ENCODE measurements around the gene UBA5.
A peak's percentile ranks its signal among the peaks of the same experiment; 100 is the strongest.
"Not testable (repeated sequence)": the region's sequence is repeated elsewhere in the genome, so short reads cannot be mapped to it uniquely, and the experiment has no call there.

UBA5 gene

DNA sequence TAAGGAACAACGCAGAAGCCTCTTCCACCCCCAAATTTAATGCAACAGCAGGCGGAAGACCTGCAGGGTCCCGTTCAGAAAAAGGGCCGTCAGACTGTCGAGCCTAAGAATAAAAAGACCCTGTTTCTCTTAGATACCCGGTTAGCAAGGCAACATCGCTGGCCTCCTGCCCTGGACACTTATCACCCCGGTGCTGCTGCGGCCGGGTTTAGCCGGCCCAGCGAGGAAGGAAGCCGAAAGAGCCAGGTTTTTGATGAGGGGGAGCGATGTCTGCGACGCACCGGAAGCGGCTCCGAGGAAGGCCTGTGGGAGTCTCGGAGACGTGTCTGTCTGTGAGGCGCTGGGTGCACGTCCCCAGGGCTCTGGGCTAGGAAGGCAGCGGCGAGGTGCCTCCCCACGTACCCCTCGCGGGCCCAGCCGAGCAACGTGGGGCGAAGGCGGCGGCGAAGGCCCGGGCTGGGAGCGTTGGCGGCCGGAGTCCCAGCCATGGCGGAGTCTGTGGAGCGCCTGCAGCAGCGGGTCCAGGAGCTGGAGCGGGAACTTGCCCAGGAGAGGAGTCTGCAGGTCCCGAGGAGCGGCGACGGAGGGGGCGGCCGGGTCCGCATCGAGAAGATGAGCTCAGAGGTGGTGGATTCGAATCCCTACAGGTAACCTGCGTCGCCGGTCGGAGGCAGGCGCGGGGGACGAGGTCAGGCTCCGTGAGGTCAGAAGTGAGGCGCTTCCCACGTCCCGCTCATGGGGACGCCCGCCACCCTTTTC, at the start of gene UBA5:
Gene UBA5 (plus strand): TSS at position 278 of the 759 bp plus-strand sequence. CDS start 209 bp downstream, at position 487.
- peak; percentile 63 for DNase-seq
- ATAC-seq (replicated peaks), result peak; percentile 88 to 90
- Mint-ChIP-seq H3K36me3 (peaks cover 7 to 25% of the 10 kb centered on the region in 2 donors), H3K9me3 (no peaks in the 10 kb centered on the region), H3K4me1 (peaks cover 20 to 50% of the 10 kb centered on the region in 2 donors), H3K27ac (peak within 1 kb of the TSS; percentile 99), H3K27me3 (no peaks in the 10 kb centered on the region), H3K4me3 (peak within 1 kb of the TSS; percentile 90 to 99)

- H3K27ac Mint-ChIP-seq; DNase-seq; H3K9me3 Mint-ChIP-seq; H3K4me1 Mint-ChIP-seq; ATAC-seq (replicated peaks); H3K4me3 Mint-ChIP-seq; H3K27me3 Mint-ChIP-seq: not testable (repeated sequence)
- peaks cover 38 to 45% of the 10 kb centered on the region in 2 donors for H3K36me3 Mint-ChIP-seq
Measured at GRCh38 chr3:132615301-132615700, 44.8 kb upstream of the UBA5 start.

DNA sequence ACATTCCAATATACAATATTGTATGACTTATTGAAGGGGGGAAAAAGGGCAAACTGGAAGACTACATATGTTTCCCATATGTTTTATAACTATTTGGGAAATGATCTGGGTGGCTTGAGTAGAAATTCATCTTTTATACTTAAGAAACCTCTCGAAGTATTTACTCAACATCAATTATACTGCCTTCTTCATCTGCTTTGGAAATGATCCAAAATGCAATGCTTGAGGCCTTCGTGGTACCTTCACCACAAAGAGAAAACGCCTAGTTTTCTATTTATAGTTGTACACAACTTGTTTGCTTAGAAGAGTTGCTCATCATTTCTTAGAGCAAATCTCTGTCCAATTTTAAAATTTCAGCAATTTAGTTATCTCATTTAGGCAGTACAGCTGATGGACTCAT, 44.2 kb upstream of the UBA5 start:
- peaks cover 41 to 48% of the 10 kb centered on the region in 2 donors for H3K36me3 Mint-ChIP-seq
- peaks cover 0 to 7% of the 10 kb centered on the region in 2 donors for H3K9me3 Mint-ChIP-seq
- H3K27ac Mint-ChIP-seq, result no peak overlapping the region
- no peak for DNase-seq
- H3K4me1 Mint-ChIP-seq, result peaks cover 4 to 7% of the 10 kb centered on the region in 2 donors
- H3K27me3 Mint-ChIP-seq, result no peaks in the 10 kb centered on the region
- no peak overlapping the region for H3K4me3 Mint-ChIP-seq
- no peak for ATAC-seq (replicated peaks)

DNA sequence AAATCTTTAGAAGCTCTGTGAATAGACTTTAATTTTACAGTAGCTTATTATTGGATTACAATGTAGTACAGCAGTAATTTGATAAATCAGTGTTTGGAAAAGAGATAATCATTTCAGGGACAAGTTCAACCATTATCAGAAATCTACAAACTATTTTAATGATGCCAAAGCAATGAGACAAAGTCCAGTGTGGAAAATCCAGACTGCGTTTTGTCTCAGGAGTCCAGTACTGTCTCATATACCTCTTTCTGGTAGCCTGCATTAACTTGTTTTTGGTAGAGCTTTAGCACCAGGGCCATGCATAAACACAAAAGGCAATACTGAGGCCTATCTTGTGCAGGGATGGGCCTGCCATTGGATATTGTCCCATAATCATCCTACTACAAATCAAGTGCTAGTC, 43.3 kb upstream of the UBA5 start:
- H3K4me1 Mint-ChIP-seq, result no peaks in the 10 kb centered on the region
- DNase-seq (no peak), ATAC-seq (replicated peaks) (no peak)
- no peak overlapping the region for H3K27ac Mint-ChIP-seq
- H3K9me3 Mint-ChIP-seq, result peaks cover 0 to 6% of the 10 kb centered on the region in 2 donors
- no peaks in the 10 kb centered on the region for H3K27me3 Mint-ChIP-seq
- H3K36me3 Mint-ChIP-seq, result peaks cover 39 to 48% of the 10 kb centered on the region in 2 donors
- H3K4me3 Mint-ChIP-seq, result no peak overlapping the region

GRCh38 chr3:132622148-132622547, 38.0 kb upstream of the UBA5 start:
- DNase-seq (no peak), ATAC-seq (replicated peaks) (no peak)
- Mint-ChIP-seq H3K4me3 (no peak overlapping the region), H3K36me3 (peaks cover 24 to 41% of the 10 kb centered on the region in 2 donors), H3K4me1 (peaks cover 5 to 11% of the 10 kb centered on the region in 2 donors), H3K27me3 (no peaks in the 10 kb centered on the region), H3K27ac (no peak overlapping the region), H3K9me3 (peaks cover 0 to 2% of the 10 kb centered on the region in 2 donors)

- Mint-ChIP-seq H3K27me3 (no peaks in the 10 kb centered on the region), H3K27ac (no peak overlapping the region), H3K9me3 (peaks cover 0 to 2% of the 10 kb centered on the region in 2 donors), H3K4me1 (peaks cover 5 to 11% of the 10 kb centered on the region in 2 donors), H3K36me3 (peaks cover 21 to 41% of the 10 kb centered on the region in 2 donors), H3K4me3 (no peak overlapping the region)
- DNase-seq, result no peak
- ATAC-seq (replicated peaks), result peak in 1 of 2 donors; percentile 37
Measured at GRCh38 chr3:132622761-132623160, 37.4 kb upstream of the UBA5 start.

DNA sequence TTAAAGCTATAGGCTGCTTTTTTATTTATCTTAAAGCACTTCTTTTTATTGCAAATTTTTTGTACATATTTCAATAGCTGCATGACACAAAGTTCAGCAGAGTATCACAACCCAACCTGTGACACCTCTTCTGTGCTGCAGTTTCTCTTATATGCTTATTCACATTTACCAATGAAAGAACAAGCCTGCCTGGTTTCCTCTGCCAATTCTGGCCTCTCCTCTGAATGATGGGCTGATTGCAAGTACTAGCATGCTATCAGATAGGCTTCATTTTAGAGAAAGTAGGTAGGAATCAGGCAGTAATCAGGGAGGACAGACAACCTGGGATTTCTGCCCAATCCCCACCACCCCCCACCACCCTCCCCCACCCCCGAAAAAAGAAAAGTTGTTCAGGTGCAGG, 36.5 kb upstream of the UBA5 start:
- H3K4me3 Mint-ChIP-seq, result no peak overlapping the region
- no peaks in the 10 kb centered on the region for H3K27me3 Mint-ChIP-seq
- ATAC-seq (replicated peaks) (no peak), DNase-seq (no peak)
- peaks cover 0 to 2% of the 10 kb centered on the region in 2 donors for H3K9me3 Mint-ChIP-seq
- peaks cover 5 to 11% of the 10 kb centered on the region in 2 donors for H3K4me1 Mint-ChIP-seq
- peaks cover 21 to 37% of the 10 kb centered on the region in 2 donors for H3K36me3 Mint-ChIP-seq
- H3K27ac Mint-ChIP-seq, result no peak overlapping the region

DNA sequence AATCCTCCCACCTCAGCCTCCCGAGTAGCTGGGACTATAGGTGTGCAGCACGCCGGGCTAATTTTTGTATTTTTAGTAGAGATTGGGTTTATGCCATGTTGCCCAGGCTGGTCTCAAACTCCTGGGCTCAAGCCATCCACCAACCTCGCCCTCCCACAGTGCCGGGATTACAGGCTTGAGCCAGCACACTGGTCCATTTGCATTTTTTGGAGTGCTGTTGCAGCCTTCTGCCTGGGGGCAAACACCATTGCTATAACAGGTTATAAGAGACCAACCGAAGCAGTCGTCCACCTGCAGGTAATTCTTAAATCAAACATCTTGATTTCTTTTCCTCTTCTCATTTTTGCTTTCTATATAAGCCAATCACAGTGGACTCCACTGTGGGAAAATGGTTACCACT, 35.3 kb upstream of the UBA5 start:
- H3K36me3 Mint-ChIP-seq, result peaks cover 23 to 40% of the 10 kb centered on the region in 2 donors
- peaks cover 0 to 2% of the 10 kb centered on the region in 2 donors for H3K9me3 Mint-ChIP-seq
- H3K27ac Mint-ChIP-seq, result no peak overlapping the region
- no peak for ATAC-seq (replicated peaks)
- peaks cover 5 to 11% of the 10 kb centered on the region in 2 donors for H3K4me1 Mint-ChIP-seq
- DNase-seq, result no peak
- no peaks in the 10 kb centered on the region for H3K27me3 Mint-ChIP-seq
- H3K4me3 Mint-ChIP-seq, result no peak overlapping the region

- no peak for DNase-seq
Measured at GRCh38 chr3:132625613-132626012, 34.5 kb upstream of the UBA5 start.

GRCh38 chr3:132626955-132627354, 33.2 kb upstream of the UBA5 start:
- Mint-ChIP-seq H3K36me3 (peaks cover 11 to 32% of the 10 kb centered on the region in 2 donors), H3K27me3 (no peaks in the 10 kb centered on the region), H3K4me1 (peaks cover 5 to 11% of the 10 kb centered on the region in 2 donors), H3K9me3 (no peaks in the 10 kb centered on the region), H3K4me3 (no peak overlapping the region), H3K27ac (no peak overlapping the region)
- ATAC-seq (replicated peaks) (no peak), DNase-seq (no peak)

More at GRCh38 chr3:132625613-132626012, 34.5 kb upstream of the UBA5 start:
- Mint-ChIP-seq H3K27me3 (no peaks in the 10 kb centered on the region), H3K9me3 (peaks cover 0 to 2% of the 10 kb centered on the region in 2 donors), H3K4me1 (peaks cover 5 to 11% of the 10 kb centered on the region in 2 donors), H3K4me3 (no peak overlapping the region), H3K27ac (peak overlapping the region; percentile 9), H3K36me3 (peaks cover 19 to 40% of the 10 kb centered on the region in 2 donors)
- peak; percentile 95 to 100 for ATAC-seq (replicated peaks)

DNA sequence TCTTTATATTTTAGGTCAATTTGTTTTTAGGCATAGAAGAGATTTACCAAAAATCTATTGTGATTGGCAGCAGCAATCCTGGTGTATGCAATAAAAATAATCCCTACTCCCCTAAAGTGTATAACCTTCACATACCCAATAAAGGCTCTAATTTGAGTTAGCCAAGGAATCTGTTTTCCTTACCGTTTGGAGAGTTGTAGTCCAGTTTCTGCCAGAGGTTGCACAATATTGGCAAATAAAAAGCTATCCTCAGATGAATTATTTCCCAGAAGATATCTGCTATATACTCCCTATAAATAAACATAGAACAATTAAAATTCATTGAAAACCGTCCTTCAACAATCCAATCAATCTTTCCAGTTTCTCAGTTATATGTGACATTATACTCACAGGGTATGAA, 32.0 kb upstream of the UBA5 start:
- Mint-ChIP-seq H3K27me3 (no peaks in the 10 kb centered on the region), H3K9me3 (no peaks in the 10 kb centered on the region), H3K4me3 (no peak overlapping the region), H3K27ac (no peak overlapping the region), H3K4me1 (peaks cover 5 to 11% of the 10 kb centered on the region in 2 donors), H3K36me3 (peaks cover 18 to 37% of the 10 kb centered on the region in 2 donors)
- ATAC-seq (replicated peaks) (no peak), DNase-seq (no peak)

- ATAC-seq (replicated peaks) (no peak), DNase-seq (no peak)
- Mint-ChIP-seq H3K36me3 (peaks cover 25 to 42% of the 10 kb centered on the region in 2 donors), H3K27me3 (no peaks in the 10 kb centered on the region), H3K4me3 (no peak overlapping the region), H3K4me1 (peaks cover 5 to 11% of the 10 kb centered on the region in 2 donors), H3K9me3 (no peaks in the 10 kb centered on the region), H3K27ac (no peak overlapping the region)
Measured at GRCh38 chr3:132629928-132630327, 30.2 kb upstream of the UBA5 start.

DNA sequence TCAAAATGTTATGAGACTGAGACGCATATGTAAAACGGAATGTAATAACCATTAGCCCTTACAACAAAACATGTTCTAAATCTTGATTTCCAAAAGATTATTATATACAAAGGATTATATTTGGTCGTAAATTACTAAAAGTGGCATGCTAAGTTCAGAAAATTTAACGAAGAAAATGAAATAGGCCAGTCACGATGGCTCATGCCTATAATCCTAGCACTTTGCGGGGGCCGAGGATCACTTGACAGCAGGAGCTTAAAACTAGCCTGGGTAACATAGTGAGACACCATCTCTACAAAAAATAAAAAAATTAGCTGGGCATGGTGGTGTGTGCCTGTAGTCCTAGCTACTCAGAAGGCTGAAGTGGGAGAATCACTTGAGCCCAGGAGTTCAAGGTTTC, 29.5 kb upstream of the UBA5 start:
- no peak overlapping the region for H3K4me3 Mint-ChIP-seq
- H3K9me3 Mint-ChIP-seq, result no peaks in the 10 kb centered on the region
- H3K27ac Mint-ChIP-seq, result no peak overlapping the region
- no peaks in the 10 kb centered on the region for H3K27me3 Mint-ChIP-seq
- no peak for ATAC-seq (replicated peaks)
- DNase-seq, result no peak
- peaks cover 5 to 10% of the 10 kb centered on the region in 2 donors for H3K4me1 Mint-ChIP-seq
- H3K36me3 Mint-ChIP-seq, result peaks cover 32 to 46% of the 10 kb centered on the region in 2 donors

DNA sequence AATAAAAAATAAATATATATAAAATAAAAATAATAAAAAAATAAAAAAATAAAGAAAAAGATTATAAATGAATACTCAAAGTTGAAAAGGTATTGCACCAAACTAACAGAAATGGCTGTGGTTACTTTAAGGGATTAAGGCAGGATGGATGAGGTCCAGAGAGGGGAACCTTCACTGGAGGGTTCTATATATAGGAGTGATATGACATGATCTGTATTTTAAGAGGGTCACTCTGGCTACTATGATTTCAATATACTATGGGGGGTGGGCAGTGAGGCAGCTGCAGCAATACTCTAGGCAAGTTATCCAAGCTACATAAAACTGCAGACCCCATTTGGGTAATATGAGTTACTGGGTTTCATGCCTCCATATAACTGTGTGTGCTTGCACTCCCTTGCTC, 25.1 kb upstream of the UBA5 start:
- Mint-ChIP-seq H3K27ac (no peak overlapping the region), H3K4me1 (no peaks in the 10 kb centered on the region), H3K4me3 (no peak overlapping the region), H3K36me3 (peaks cover 37% of the 10 kb centered on the region in 2 donors), H3K27me3 (no peaks in the 10 kb centered on the region), H3K9me3 (no peaks in the 10 kb centered on the region)
- DNase-seq, result no peak
- ATAC-seq (replicated peaks), result no peak

- no peak overlapping the region for H3K27ac Mint-ChIP-seq
- H3K9me3 Mint-ChIP-seq, result no peaks in the 10 kb centered on the region
- peaks cover 3 to 6% of the 10 kb centered on the region in 2 donors for H3K4me1 Mint-ChIP-seq
- peaks cover 40 to 42% of the 10 kb centered on the region in 2 donors for H3K36me3 Mint-ChIP-seq
- ATAC-seq (replicated peaks) (no peak), DNase-seq (no peak)
- H3K27me3 Mint-ChIP-seq, result no peaks in the 10 kb centered on the region
- no peak overlapping the region for H3K4me3 Mint-ChIP-seq
Measured at GRCh38 chr3:132637590-132637989, 22.5 kb upstream of the UBA5 start.

Data from stimulated activated naive B cell treated with anti-CD40 and anti-IgM and Interleukin-4, amounts not matched to agents 10 μg/mL and 1 μg/mL and 100 μg/mL, for 72 hours (primary cell).